ENCODE measurements around the gene DENND1B.
"Not testable (repeated sequence)": the region's sequence is repeated elsewhere in the genome, so short reads cannot be mapped to it uniquely, and the experiment has no call there.

DENND1B gene

GRCh38 chr1:197585809-197586208, 189.5 kb downstream of the DENND1B start (continued):
- TF ChIP-seq HOXD13 (CRISPR knock-in tag; IDR thresholded peaks at IDR 0.05; ENCODE audit: borderline replicate concordance) (no peak), ZFP41 (tag by site-specific recombination; IDR thresholded peaks at IDR 0.05; ENCODE audit: borderline replicate concordance) (no peak), ZBTB10 (tag by site-specific recombination; IDR thresholded peaks at IDR 0.05) (no peak), EGR2 (tag by site-specific recombination; IDR thresholded peaks at IDR 0.05; ENCODE audit: low read depth) (no peak), ZNF48 (tag by site-specific recombination; IDR thresholded peaks at IDR 0.05) (no peak), ZIC2 (tag by site-specific recombination; IDR thresholded peaks at IDR 0.05) (no peak), ZNF133 (tag by site-specific recombination; IDR thresholded peaks at IDR 0.05) (no peak), BCL11A (tag by site-specific recombination; IDR thresholded peaks at IDR 0.05; ENCODE audit: low read depth) (no peak), ZBTB20 (tag by site-specific recombination; IDR thresholded peaks at IDR 0.05) (no peak)

- POLR2A ChIA-PET, result no interaction called here
- Histone ChIP-seq H3K36me3 (ENCODE audit: control insufficient read depth in 2 of 2, insufficient read depth in 1 of 2, low read length in 2 of 2) (no peaks in the 10 kb centered on the region), H3K9me3 (ENCODE audit: control insufficient read depth, insufficient read depth, low read depth, low read length) (no peaks in the 10 kb centered on the region), H3K27ac (ENCODE audit: extremely low read depth, low read depth, low read length) (no peak overlapping the region), H3K4me3 (ENCODE audit: low read depth, low read length) (no peak overlapping the region), H3K4me1 (ENCODE audit: control insufficient read depth, insufficient read depth, low read length) (no peaks in the 10 kb centered on the region)
- CTCF ChIA-PET, result no interaction called here
- no peak for TF ChIP-seq GLI4 (tag by site-specific recombination; IDR thresholded peaks at IDR 0.05)
- no peak for TF ChIP-seq ZNF792 (tag by site-specific recombination; IDR thresholded peaks at IDR 0.05)
- no peak for TF ChIP-seq ZBTB44 (tag by site-specific recombination; IDR thresholded peaks at IDR 0.05)
These were observed 197.7 kb downstream of the DENND1B start for GRCh38 chr1:197577580-197577979.

- CTCF ChIA-PET, result not testable (repeated sequence)
These were observed 199.7 kb downstream of the DENND1B start for GRCh38 chr1:197575531-197575930.

GRCh38 chr1:197572169-197572568, 203.1 kb downstream of the DENND1B start:
- H3K4me1 ChIP-seq (ENCODE audit: control insufficient read depth, insufficient read depth, low read length), result no peaks in the 10 kb centered on the region
- ChIA-PET POLR2A (no interaction called here), CTCF (no interaction called here)
- no peaks in the 10 kb centered on the region for H3K9me3 ChIP-seq (ENCODE audit: control insufficient read depth, insufficient read depth, low read depth, low read length)
- no peak overlapping the region for H3K27ac ChIP-seq (ENCODE audit: extremely low read depth, low read depth, low read length)
- H3K4me3 ChIP-seq (ENCODE audit: low read depth, low read length), result no peak overlapping the region
- no peaks in the 10 kb centered on the region for H3K36me3 ChIP-seq (ENCODE audit: control insufficient read depth in 2 of 2, insufficient read depth in 1 of 2, low read length in 2 of 2)
- TF ChIP-seq ZNF211 (tag by site-specific recombination; IDR thresholded peaks at IDR 0.05; ENCODE audit: low read depth) (no peak), ZNF529 (tag by site-specific recombination; IDR thresholded peaks at IDR 0.05; ENCODE audit: insufficient replicate concordance) (no peak), ZNF645 (tag by site-specific recombination; IDR thresholded peaks at IDR 0.05) (no peak), ZNF596 (tag by site-specific recombination; IDR thresholded peaks at IDR 0.05) (no peak), ZNF223 (tag by site-specific recombination; IDR thresholded peaks at IDR 0.05) (no peak), REPIN1 (tag by site-specific recombination; IDR thresholded peaks at IDR 0.05; ENCODE audit: low read depth) (no peak), ZBTB8A (tag by site-specific recombination; IDR thresholded peaks at IDR 0.05) (no peak), TSHZ1 (tag by site-specific recombination; IDR thresholded peaks at IDR 0.05; ENCODE audit: borderline replicate concordance) (no peak), ZSCAN16 (tag by site-specific recombination; IDR thresholded peaks at IDR 0.05) (no peak)

More at GRCh38 chr1:197575531-197575930, 199.7 kb downstream of the DENND1B start:
- H3K4me3 ChIP-seq (ENCODE audit: low read depth, low read length); POLR2A ChIA-PET; H3K9me3 ChIP-seq (ENCODE audit: control insufficient read depth, insufficient read depth, low read depth, low read length); H3K36me3 ChIP-seq (ENCODE audit: control insufficient read depth in 2 of 2, insufficient read depth in 1 of 2, low read length in 2 of 2); H3K27ac ChIP-seq (ENCODE audit: extremely low read depth, low read depth, low read length); H3K4me1 ChIP-seq (ENCODE audit: control insufficient read depth, insufficient read depth, low read length): not testable (repeated sequence)
- peak; percentile 57 for TF ChIP-seq ZNF146 (tag by site-specific recombination; IDR thresholded peaks at IDR 0.05)
